Measurements from ENCODE around the gene UNK.

- TF ChIP-seq POLR2A (IDR thresholded peaks at IDR 0.05), result no peak
- TF ChIP-seq CTCF (IDR thresholded peaks at IDR 0.05), result no peak
Measured at GRCh38 chr17:75854101-75854748, 69.6 kb downstream of the UNK start.
